Measurements from ENCODE around the gene EIF4G3. TPM values are rescaled to one million over a fixed set of nuclear protein-coding genes. Genes with fewer than 3 reads are reported as not detected.
"Not testable (repeated sequence)": the region's sequence is repeated elsewhere in the genome, so short reads cannot be mapped to it uniquely, and the experiment has no call there.

EIF4G3 gene
- total RNA-seq, 4 donors from 2014 or later, result 48.6 to 73.6 (median 57.9) TPM

DNA sequence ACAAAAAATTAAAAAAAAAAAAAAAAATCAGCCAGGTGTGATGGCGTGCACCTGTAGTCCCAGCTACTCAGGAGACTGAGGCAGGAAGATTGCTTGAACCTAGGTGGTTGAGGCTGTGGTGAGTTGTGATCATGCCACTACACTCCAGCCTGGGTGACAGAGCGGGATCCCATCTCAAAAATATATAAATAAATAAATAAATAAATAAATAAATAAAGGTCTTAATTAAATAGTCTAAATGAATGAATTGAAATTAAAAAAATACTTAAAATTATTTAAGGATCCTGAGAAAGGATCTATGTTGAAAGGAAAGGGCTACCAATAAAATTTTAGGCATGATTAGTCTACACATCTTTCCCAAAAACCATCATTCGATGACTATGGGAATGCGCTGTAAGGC is 322.2 kb downstream of the EIF4G3 start:
- no peak overlapping the region for H3K4me3 ChIP-seq
- no peak for ATAC-seq
- no peak overlapping the region for H3K27ac ChIP-seq
- no peaks in the 10 kb centered on the region for H3K9me3 ChIP-seq
- TF ChIP-seq, protein P1, sequence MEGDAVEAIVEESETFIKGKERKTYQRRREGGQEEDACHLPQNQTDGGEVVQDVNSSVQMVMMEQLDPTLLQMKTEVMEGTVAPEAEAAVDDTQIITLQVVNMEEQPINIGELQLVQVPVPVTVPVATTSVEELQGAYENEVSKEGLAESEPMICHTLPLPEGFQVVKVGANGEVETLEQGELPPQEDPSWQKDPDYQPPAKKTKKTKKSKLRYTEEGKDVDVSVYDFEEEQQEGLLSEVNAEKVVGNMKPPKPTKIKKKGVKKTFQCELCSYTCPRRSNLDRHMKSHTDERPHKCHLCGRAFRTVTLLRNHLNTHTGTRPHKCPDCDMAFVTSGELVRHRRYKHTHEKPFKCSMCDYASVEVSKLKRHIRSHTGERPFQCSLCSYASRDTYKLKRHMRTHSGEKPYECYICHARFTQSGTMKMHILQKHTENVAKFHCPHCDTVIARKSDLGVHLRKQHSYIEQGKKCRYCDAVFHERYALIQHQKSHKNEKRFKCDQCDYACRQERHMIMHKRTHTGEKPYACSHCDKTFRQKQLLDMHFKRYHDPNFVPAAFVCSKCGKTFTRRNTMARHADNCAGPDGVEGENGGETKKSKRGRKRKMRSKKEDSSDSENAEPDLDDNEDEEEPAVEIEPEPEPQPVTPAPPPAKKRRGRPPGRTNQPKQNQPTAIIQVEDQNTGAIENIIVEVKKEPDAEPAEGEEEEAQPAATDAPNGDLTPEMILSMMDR (IDR thresholded peaks at IDR 0.05), result no peak
- TF ChIP-seq POLR2AphosphoS5 (IDR thresholded peaks at IDR 0.05) (no peak), EP300 (IDR thresholded peaks at IDR 0.05) (no peak), POLR2A (IDR thresholded peaks at IDR 0.05) (no peak)
- no peaks in the 10 kb centered on the region for H3K27me3 ChIP-seq
- no peaks in the 10 kb centered on the region for H3K4me1 ChIP-seq
- 91 to 93% methylated on average over 3 to 4 of the region's 4 CpGs for WGBS, 2 donors (ENCODE audit: low coverage in 1 of 2)
- peaks cover 0 to 81% of the 10 kb centered on the region in 2 donors for H3K36me3 ChIP-seq

DNA sequence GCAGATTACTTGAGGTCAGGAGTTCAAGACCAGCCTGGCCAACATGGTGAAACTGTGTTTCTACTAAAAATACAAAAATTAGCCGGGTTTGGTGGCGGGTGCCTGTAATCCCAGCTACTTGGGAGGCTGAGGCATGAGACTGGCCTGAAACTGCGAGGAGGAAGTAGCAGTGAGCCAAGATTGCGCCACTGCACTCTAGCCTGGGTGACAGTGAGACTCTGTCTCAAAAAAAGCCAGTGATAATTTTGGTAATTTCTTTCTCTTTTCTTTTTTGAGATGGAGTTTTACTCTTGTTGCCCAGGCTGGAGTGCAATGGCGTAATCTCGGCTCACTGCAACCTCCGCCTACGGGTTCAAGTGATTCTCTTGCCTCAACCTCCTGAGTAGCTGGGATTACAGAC is 324.9 kb downstream of the EIF4G3 start:
- 81% methylated on average over 8 of the region's 8 CpGs; no CpG with 5 or more reads in 1 of the 2 donors for WGBS, 2 donors (ENCODE audit: low coverage in 1 of 2)
- H3K27me3 ChIP-seq, H3K9me3 ChIP-seq, ATAC-seq, H3K4me1 ChIP-seq, H3K27ac ChIP-seq, H3K4me3 ChIP-seq: not testable (repeated sequence)
- H3K36me3 ChIP-seq, result peaks cover 0 to 82% of the 10 kb centered on the region in 2 donors

DNA sequence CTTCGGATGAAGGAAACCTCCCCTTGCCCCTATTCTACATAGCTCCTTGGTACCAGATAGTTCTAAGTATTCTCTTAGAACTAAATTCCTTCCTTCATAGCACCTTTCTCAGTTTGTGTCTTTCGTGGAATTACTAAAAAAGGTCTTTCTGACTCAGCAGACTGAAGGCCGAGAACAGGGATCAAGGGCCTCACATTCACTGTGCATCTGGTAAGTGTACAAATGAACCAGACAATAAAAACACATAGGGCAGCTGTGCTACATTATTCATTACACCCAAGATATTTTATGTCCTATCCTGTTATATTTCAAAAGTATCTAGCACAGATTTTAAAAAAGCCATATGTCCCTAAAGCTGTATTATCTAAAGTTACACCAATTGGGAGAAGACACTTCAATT is 326.7 kb downstream of the EIF4G3 start:
- H3K9me3 ChIP-seq, result no peaks in the 10 kb centered on the region
- TF ChIP-seq POLR2A (IDR thresholded peaks at IDR 0.05) (no peak), EP300 (IDR thresholded peaks at IDR 0.05) (no peak), POLR2AphosphoS5 (IDR thresholded peaks at IDR 0.05) (no peak)
- TF ChIP-seq, protein P1 (IDR thresholded peaks at IDR 0.05), result no peak
- 45 to 56% methylated on average over 3 of the region's 3 CpGs for WGBS, 2 donors (ENCODE audit: low coverage in 1 of 2)
- peak overlapping the region in 2 of 4 donors; percentile 4 to 22 for H3K27ac ChIP-seq
- no peak overlapping the region for H3K4me3 ChIP-seq
- H3K4me1 ChIP-seq, result no peaks in the 10 kb centered on the region
- peaks cover 0 to 87% of the 10 kb centered on the region in 2 donors for H3K36me3 ChIP-seq
- H3K27me3 ChIP-seq, result no peaks in the 10 kb centered on the region
- no peak for ATAC-seq

DNA sequence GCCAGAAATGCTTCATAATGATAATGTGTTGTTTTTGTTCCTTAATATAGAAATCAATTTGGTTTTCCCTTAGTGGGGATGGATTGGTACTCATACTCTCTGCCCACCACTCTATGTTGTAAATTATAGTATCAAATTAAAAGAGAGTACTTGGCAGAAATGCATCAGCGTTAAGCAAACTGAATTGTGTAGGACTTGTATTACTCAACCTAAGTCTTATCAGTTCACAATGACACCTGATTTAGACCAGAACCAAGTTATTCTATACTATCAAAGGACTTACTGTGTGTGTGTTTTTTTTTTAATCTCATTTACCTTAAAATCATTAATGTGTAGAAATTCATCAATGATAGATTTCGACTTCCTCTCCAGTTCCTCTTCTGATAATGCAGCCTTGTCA is 327.6 kb downstream of the EIF4G3 start:
- TF ChIP-seq EP300 (IDR thresholded peaks at IDR 0.05) (no peak), POLR2A (IDR thresholded peaks at IDR 0.05) (no peak), POLR2AphosphoS5 (IDR thresholded peaks at IDR 0.05) (no peak)
- TF ChIP-seq, protein P1 (IDR thresholded peaks at IDR 0.05), result no peak
- H3K9me3 ChIP-seq, result no peaks in the 10 kb centered on the region
- no peaks in the 10 kb centered on the region for H3K4me1 ChIP-seq
- ATAC-seq, result no peak
- no peaks in the 10 kb centered on the region for H3K27me3 ChIP-seq
- 75% methylated on average over 2 of the region's 2 CpGs for WGBS, 2 donors (ENCODE audit: low coverage in 1 of 2)
- peaks cover 0 to 86% of the 10 kb centered on the region in 2 donors for H3K36me3 ChIP-seq
- H3K4me3 ChIP-seq, result no peak overlapping the region
- no peak overlapping the region for H3K27ac ChIP-seq

DNA sequence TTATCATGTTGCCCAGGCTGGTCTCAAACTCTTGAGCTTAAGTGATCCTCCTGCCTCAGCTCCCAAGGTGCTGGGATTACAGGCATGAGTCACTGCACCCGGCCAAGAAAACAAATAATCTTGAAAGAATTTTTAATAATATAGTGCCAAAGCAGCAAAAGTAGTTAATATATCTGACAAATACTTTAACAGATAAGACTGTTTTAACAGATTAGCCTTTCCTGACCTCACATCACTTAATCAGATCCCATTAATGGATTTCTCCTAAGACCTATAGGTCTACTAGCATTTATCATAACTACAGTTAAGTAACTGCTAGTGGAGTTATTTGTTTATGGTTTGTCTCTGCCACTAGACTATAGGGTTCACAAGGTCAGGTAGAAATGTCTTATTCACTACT is 328.5 kb downstream of the EIF4G3 start:
- H3K27me3 ChIP-seq, result no peaks in the 10 kb centered on the region
- ATAC-seq, result no peak
- H3K9me3 ChIP-seq, result no peaks in the 10 kb centered on the region
- H3K4me1 ChIP-seq, result no peaks in the 10 kb centered on the region
- H3K27ac ChIP-seq, result no peak overlapping the region
- 46 to 57% methylated on average over 1 of the region's 1 CpG for WGBS, 2 donors (ENCODE audit: low coverage in 1 of 2)
- no peak for TF ChIP-seq EP300 (IDR thresholded peaks at IDR 0.05)
- no peak overlapping the region for H3K4me3 ChIP-seq
- H3K36me3 ChIP-seq, result peaks cover 0 to 83% of the 10 kb centered on the region in 2 donors

DNA sequence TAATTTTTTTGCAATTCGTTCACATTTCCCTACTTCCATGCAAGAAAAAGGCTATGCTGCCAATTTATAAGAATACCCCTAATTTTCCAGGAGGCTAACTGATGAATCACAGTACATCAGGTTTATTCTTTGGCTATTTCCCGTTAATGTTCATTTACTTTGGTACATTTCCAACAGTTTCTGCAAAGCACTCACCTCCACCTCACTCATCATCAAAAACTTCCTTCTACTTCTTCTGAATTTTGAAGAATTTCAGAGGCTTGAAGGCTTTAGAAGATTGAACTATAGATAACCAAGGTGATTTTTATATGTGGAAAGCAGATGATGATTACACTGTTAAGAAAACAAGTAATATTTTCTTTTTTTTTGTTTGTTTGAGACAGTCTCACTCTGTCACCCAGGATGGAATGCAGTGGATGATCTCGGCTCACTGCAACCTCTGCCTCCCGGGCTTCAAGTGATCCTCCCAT is 329.1 kb downstream of the EIF4G3 start:
- no peak for ATAC-seq
- Histone ChIP-seq H3K27me3 (no peaks in the 10 kb centered on the region), H3K4me1 (no peaks in the 10 kb centered on the region), H3K27ac (no peak overlapping the region), H3K9me3 (no peaks in the 10 kb centered on the region), H3K36me3 (peaks cover 0 to 78% of the 10 kb centered on the region in 2 donors), H3K4me3 (no peak overlapping the region)
- 63 to 98% methylated on average over 3 to 4 of the region's 4 CpGs for WGBS, 2 donors (ENCODE audit: low coverage in 1 of 2)
- TF ChIP-seq POLR2A (IDR thresholded peaks at IDR 0.05) (no peak), EP300 (IDR thresholded peaks at IDR 0.05) (no peak), POLR2AphosphoS5 (IDR thresholded peaks at IDR 0.05) (no peak)
- TF ChIP-seq, protein P1 (IDR thresholded peaks at IDR 0.05), result no peak

Measured in gastroesophageal sphincter (tissue), 4 donors.